Bone marrow (tissue), 2 donors: ENCODE results near the gene CASP14.
"Not testable (repeated sequence)": the region's sequence is repeated elsewhere in the genome, so short reads cannot be mapped to it uniquely, and the experiment has no call there.

Experiments
- DNase-seq, 2 donors: peaks; one replicate each; lab custom pipeline; 2025; lab: John Stamatoyannopoulos, UW

CASP14 gene, protein sequence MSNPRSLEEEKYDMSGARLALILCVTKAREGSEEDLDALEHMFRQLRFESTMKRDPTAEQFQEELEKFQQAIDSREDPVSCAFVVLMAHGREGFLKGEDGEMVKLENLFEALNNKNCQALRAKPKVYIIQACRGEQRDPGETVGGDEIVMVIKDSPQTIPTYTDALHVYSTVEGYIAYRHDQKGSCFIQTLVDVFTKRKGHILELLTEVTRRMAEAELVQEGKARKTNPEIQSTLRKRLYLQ

DNA sequence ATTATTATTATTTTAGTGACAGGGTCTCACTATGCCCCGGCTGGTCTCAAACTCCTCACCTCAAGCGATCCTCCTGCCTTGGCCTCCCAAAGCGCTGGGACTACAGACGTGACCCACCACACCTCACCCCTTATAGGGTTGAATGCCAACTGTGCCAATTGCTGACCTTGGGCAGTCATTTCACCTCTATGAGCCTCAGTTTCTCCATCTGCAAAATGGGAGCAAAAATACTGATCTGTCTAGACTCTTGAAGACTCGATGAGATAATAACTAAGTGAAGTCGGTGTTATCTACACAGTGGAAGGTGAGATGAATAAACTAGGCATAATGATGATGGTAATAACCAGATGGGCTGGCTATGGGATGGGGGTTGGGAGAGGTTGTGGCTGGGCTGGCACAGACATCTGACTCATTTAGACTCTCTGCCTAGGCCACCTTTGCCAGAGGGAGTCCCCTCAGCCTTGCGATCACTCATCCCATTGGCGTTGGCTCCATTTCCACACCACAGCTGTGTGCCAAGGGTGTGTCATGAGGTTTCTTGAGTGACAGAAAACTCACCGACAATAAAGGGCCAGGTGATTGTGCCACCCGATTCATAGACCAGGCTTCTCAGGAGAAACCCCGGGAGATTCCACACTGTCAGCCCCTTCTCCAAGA is at the start of gene CASP14:
Gene CASP14 (plus strand): TSS at position 596 of the 657 bp plus-strand sequence. CDS start 2,772 bp downstream, outside the sequence.
- DNase-seq, result no peak

DNA sequence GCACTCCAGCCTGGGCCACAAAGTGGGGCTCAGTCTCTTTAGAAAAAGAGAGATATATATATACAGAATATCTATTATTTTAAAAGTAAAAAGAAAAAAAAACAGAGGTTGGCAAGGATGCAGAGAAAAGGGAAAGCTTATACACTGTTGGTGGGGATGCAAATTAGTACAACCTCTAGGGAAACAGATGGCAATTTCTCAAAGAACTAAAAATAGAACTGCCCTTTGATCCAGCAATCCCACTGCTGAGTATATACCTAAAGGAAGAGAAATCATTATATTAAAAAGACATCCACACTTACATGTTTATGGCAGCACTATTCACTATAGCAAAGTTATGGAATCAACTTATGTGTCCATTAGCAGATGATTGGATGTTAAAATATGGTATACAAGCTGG is 41.0 kb upstream of the CASP14 start:
- no peak for DNase-seq

DNA sequence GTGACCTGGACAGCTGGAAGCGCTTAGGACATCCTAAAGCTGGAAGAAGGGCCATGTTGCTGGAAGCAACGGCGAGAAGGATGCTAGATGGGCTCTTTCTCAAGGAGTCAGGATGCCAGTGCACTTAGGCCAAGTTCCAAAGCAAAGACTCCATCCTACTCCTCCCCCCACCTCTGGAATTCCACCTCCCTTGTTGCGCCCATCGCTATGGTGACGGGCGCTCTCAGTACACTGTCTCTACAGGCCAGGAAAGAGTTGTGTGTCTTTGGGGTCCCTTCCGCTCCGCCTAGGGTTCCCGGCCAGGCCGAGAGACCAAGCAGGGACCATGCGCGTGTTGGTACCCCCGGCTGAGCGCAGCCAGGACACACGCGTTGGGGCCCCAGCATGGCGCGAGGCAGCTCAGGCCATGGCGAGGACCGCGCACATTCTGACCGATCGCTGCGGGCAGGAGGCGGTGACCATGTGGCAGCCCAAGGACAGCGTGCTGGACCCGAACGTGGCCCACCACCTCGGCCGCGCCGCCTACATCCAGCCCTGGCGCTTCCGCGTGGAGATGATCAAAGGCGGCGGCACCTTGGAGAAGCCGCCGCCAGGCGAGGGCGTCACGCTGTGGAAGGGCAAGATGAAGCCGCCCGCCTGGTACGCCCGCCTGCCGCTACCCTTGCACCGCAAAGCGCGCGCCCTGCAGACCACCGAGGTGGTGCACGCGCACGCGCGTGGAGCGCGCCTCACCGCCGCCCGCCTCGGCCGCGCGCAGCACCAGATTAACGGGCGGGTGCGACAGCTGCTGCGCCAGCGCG is 38.6 kb upstream of the CASP14 start:
- no peak for DNase-seq

DNA sequence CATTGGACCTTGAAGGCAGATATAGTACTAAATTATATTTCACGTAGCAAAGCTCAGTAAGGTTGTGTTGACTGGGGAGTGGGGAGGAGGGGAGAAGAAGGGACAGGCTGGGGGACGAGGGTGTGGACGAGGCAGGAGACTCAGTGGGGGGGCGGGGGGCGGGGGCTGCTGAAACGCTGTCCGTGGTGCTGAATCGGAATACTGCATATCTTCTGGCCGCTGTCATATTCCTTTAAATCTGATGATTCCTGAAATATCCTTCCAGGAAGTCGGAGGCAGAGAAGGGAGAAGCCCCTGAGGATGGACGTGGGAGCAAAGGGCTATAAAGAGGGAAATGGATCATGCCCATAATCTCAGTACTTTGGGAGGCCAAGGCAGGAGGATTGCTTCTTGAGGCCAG is 34.7 kb upstream of the CASP14 start:
- DNase-seq, result no peak

DNA sequence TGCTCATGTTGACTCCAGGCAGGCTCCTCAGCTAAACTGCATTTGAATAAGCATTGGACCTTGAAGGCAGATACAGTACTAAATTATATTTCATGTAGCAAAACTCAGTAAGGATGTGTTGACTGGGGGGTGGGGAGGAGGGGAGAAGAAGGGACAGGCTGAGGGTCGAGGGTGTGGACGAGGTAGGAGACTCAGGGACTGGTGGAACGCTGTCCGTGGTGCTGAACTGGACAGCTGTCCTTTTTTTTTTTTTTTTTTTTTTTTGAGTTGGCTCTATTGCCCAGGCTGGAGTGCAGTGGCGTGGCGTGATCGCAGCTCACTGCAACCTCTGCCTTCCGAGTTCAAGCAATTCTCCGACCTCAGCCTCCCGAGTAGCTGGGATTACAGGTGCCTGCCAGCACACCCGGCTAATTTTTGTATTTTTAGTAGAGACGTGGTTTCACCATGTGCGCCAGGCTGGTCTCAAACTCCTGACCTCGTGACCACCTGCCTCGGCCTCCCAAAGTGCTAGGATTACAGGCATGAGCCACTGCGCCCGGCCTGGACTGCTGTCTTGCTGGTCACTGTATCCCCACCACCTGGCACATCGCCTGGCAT is 33.2 kb upstream of the CASP14 start:
- no peak for DNase-seq

DNA sequence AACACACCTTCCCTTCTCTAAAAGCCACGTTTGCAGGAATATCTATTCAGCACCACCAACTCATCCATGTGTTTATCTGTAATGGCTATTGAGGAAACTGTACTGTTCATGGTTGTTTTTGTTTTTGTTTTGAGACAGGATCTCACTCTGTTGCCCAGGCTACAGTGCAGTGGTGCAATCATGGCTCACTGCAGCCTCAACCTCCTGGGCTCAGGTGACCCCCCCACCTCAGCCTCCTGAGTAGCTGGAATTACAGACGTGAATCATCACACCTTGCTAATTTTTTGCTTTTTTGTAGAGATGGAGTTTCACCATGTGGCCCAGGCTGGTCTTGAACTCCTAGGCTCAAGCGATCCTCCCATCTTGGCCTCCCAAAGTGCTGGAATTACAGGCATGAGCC is 30.4 kb upstream of the CASP14 start:
- DNase-seq, result not testable (repeated sequence)

DNA sequence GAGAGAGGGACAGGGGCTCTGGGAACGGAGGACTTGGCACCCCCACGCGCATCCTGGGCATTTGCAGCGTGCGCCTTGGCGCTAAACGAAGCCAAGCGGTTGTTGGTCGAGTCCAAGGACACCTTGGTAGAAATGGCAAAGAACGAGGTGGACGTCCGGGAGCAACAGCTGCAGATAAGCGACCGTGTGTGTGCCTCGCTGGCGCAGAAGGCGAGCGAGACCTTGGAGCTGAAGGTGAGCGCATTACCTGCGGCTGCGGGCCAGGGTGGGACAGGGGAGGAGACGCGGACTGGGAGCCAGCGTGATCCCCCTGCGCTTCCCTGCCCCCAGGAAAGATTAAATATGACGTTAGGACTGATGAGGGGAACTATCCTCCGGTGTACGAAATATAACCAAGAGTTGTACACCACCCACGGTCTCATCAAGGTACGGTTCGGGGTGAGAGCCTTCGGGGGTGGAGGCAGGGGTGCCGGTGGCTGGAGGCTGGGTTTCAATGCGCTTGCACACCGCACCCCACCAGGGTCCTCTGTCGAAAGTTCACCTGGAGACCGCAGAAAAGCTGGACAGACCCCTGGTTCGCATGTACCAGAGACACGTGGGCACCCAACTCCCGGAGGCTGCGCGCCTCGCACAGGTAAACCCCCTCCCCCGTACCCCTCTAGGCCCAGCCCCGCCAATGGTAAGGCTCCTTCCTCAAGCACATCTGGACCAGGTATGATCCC is 27.8 kb upstream of the CASP14 start:
- no peak for DNase-seq

DNA sequence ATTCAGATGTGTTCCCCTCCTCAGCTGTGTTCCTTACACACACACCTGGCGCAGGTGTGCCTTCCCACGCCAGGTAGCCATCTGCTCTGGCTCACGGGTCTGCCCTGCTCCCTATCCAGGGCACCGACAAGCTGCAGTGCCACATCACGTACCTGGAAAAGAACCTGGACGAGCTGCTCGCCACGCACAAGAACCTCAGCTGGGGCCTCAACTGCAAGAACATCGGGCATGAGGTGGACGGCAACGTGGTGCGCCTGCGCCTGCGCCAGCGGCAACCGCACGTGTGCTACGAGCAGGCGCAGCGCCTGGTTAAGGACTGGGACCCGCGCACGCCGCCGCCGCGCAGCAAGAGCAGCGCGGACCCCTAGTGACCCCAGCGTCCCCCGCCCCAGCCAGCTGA is 26.5 kb upstream of the CASP14 start:
- no peak for DNase-seq

DNA sequence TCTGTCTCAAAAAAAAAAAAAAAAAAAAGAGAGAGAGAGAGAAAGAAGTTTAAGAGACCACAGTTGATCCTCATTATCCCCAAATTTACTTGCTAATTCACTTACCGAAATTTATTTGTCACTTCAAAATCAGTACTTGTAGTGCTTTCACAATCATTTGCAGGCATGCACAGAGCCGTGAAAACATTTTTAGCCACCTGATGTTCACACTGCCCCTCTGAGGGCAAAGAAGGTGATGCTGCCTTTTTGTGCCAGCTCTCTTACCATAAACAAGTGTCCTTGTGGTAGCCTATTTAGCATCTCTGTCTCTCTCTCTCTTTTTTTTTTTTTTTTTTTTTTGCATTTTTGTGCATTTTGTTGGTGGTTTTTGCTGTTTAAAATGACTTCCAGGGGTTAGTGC is 24.1 kb upstream of the CASP14 start:
- DNase-seq, result no peak

DNA sequence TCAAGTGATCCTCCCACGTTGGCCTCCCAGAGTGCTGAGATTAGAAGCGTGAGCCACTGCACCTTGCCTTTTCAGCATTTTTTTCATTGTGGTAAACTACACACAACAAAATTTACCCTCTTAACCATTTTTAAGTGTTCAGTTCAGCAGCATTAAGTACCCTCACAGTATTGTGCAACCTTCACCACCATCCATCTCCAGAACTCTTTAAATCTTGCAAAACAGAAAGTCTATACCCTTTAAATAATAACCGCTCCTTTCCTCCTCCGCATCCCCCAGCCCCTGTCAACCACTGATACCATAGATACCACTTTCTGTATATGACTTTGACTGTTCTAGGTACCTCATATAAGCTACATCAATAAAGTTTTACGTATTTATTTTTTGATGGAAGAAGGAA is 20.8 kb upstream of the CASP14 start:
- DNase-seq, result no peak

DNA sequence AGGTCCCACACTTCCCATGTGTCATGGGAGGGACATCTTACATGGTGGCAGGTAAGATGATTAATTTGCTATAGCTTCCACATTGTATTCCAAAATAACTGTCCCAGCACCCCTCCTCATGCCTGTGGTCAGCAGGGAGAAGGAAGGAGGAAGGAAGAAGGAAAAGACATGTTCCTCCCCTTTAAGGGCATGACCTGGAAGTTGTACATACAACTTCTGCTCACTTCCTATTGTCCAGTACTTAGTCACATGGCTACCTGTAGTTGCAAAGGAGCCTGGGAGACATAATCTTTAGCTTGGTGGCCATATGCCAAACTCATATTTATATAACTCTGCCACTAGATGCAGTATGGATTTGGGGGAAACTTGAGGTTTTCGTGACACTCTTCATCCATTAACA is 17.6 kb upstream of the CASP14 start:
- no peak for DNase-seq

DNA sequence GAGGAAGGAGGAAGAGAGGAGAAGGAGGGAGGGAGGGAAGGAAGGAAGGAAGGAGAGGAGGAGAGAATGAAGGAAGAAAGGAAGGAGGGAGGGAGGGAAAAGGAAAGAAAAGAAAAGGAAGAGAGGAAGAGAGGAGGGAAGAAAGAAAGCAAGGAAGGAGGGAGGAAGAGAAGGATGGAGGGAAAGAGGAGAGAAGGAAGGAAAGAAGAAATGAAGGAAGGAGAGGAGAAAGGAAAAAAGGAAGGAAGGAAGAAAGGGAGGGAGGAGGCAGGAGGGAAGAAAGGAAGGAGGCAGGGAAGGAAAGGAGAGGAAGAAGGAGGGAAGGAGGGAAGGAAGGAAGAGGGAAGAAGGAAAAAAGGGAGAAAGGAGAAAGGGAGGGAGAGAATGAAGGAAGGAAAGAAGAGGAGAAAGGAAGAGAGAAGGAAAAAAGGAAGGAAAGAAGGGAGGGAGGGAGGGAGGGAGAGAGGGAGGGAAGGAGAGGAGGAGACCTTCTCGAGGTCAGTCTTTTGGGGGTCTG is 13.4 kb upstream of the CASP14 start:
- DNase-seq, result no peak

DNA sequence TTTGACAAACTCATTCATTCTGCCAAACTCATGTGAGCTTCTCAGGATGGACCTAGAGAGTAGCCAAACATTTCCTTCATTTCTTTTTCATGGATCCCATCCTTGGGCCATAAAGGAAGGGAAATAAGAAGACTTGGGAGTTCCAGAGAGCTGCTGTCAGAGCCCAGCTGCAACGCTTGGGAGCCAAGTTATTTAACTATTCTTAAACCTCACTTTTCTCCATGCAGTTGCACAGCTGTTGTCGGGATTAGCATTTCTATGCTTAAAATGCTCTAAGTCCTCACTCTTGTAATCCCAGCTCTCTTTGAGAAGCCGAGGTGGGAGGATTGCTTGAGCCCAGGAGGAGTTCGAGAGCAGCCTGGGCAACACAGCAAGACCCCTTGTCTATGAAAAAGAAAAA is 11.7 kb upstream of the CASP14 start:
- no peak for DNase-seq

DNA sequence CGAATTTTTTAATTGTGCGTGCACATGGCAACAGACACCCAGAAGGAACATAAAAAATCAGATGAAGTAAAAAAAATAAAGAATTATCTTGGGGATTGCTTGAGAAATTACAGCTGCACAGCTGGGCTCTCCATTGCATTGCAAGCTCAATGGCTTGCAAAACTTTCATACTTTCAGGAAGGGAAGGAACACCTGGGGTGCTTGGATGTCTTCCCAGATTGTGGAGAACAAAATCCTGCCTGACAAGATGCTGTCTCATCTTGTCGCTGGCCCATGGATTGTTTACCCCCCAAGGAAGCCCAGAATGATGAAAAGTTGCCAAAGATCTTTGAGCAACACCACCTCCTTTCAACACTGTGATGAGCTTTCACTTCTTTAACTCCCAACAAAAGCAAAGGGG is 11.0 kb upstream of the CASP14 start:
- DNase-seq, result no peak

DNA sequence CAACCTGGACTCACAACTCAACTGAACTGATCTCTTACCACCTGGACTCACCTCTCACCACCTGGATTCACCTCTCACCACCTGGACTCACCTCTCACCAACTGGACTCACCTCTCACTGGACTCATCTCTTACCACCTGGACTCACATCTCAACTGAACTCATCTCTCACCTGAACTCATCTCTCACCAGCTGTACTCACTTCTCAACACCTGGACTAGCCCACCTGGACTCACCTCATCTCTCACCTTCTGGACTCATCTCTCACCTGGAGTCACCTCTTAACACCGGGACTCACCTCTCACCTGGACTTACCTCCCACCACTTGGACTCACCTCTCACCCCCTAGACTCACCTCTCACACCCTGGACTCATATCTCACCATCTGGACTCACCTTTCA is 7.3 kb upstream of the CASP14 start:
- DNase-seq, result no peak

DNA sequence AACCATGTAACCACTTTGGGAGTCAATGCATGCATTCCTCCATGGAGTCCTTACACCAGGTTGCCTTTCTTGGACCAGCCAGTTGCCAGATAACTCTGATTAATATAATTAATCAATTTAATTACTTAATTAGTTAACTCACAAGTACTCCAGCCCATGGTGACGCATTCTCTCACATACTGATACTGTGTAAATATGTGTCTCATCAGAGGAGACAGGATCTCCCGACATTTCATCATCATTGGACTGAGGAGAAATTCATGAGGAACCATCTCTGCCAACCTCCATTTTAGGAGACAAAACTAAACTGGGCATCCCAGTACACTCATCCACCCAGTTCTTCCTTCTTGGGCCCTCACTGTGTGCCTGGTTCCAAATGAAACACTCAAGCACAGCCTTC is 6.5 kb upstream of the CASP14 start:
- no peak for DNase-seq

DNA sequence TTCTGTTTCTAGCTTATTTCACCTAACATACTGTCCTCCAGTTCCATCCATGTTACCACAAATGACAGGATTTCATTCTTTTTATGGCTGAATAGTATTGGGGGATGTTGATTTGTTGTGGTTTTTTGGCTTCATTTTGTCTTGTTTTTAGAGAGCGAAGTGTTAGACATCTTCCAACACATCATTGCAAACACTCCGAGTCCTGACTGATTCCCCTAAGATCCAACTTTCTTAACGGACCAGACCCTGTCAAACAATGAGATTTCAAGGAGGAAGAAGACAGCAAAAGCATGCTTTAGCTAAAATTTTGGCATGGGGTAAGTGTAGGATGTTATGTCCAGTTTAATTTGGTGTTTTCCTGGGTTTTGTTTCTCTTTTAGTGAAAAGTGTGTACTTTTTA is 3.8 kb upstream of the CASP14 start:
- no peak for DNase-seq

DNA sequence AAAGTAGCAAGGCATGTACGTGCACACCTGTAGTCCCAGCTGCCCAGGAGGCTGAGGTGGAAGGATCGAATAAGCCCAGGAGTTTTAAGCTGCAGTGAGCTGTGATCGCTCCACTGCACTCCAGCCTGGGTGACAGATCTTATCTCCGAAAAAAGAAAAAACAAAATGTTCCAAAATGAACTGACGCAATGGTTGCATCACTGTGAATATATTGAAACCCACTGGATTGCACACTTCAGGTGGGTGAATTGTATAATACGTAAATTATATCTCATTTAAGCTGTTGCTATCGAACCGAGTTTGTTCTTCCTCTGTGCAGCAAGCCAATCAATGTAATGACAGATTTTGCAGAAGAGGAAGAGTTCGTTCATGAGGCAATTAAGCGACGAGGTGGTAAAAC is 1.6 kb upstream of the CASP14 start:
- no peak for DNase-seq

DNA sequence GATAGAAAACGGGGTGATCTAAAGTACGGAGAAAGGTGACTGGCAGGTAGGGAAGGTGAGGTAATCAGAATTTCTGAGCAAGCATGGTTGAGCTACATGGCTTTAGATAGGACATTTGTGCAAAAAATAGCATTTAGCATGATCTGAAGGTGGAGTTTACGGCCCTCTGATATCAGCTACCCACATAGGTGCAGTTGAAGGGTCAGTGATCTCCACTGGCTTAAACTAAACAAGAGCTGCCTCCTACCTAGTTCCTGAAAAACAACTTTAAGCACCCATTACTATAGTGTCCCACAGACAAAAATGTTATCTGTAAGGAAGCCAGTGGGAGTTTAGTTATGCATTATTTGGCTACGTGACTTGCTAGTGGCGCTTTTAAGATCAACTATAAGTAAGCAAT is 1.2 kb upstream of the CASP14 start:
- DNase-seq, result no peak

DNA sequence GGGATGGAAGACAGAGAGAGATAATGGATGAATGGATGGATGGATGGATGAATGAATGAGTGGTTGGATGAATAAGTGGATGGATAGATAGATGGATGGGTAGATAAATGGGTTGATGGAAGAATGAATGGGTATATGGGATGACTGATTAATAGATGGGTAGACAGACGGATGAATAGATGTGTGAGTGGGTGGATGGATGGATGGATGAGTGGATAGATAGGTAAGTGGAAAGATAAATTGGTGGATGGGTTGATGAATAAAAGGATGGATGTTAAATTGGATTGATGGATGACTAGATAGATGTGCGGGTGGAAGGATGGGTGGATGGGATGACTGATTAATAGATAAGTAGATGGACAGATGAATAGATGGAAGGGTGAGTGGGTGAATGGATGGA is 1.4 kb downstream of the CASP14 start:
- no peak for DNase-seq

DNA sequence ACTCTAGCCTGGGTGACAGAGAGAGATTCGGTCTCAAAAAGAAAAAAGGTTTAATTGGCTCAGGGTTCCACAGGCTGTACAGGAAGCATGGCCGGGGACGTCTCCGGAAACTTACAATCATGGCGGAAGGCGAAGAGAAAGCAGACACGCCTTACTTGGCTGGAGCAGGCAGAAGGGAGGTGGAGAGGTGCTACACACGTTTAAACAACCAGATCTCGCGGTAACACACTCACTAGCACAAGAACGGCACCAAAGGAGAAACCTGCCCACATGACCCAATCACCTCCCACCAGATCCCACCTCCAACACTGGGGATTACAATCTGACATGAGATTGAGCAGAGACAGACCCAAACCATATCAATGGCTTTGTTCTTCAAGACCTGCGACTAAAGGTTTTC is 12.8 kb downstream of the CASP14 start:
- DNase-seq, result no peak

DNA sequence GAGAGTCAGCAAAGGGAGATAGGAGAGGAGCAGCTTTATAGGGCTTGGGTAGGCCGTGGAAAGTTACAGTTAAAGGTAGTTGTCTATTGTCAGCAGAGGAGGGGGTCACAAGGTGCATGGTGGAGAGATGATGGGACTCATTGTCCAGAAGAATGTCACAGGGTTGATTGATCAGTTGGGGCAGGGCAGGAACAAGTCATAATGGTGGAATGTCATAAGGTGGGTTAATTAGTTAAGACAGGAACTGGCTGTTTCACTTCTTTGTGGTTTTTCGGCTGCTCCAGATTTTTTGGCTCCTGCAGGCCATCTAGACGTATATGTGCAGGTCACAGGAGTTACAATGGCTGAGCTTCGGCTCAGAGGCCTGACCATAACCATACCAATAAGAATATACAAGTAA is 21.1 kb downstream of the CASP14 start:
- DNase-seq, result not testable (repeated sequence)
